NCI-H2081 (cell line): ENCODE measurements around the gene FSTL5.

Source experiments
- DNase-seq, 2 experiments: peaks; one replicate each; lab custom pipeline; 2025; lab: John Stamatoyannopoulos, UW

The FSTL5 gene

GRCh38 chr4:161444626-161445025 is 719.2 kb downstream of the FSTL5 start:
- no peak for DNase-seq

- no peak for DNase-seq
These were observed 720.9 kb downstream of the FSTL5 start for GRCh38 chr4:161442921-161443320.

GRCh38 chr4:161438096-161438495 is 725.7 kb downstream of the FSTL5 start:
- no peak for DNase-seq

- DNase-seq = no peak
These were observed 735.4 kb downstream of the FSTL5 start for GRCh38 chr4:161428180-161428965.

- DNase-seq = peak; percentile 6 to 33
These were observed 744.0 kb downstream of the FSTL5 start for GRCh38 chr4:161419822-161420221.

- no peak for DNase-seq
These were observed 751.9 kb downstream of the FSTL5 start for GRCh38 chr4:161411901-161412300.

GRCh38 chr4:161404346-161405110 is 759.3 kb downstream of the FSTL5 start:
- DNase-seq = no peak

- DNase-seq = no peak
These were observed 760.0 kb downstream of the FSTL5 start for GRCh38 chr4:161403781-161404180.

GRCh38 chr4:161393602-161394001 is 770.2 kb downstream of the FSTL5 start:
- DNase-seq = no peak

GRCh38 chr4:161382655-161383054 is 781.1 kb downstream of the FSTL5 start:
- no peak for DNase-seq

GRCh38 chr4:161376275-161376674 is 787.5 kb downstream of the FSTL5 start:
- no peak for DNase-seq

GRCh38 chr4:161364681-161365080 is 799.1 kb downstream of the FSTL5 start:
- no peak for DNase-seq

- DNase-seq = no peak
These were observed 802.8 kb downstream of the FSTL5 start for GRCh38 chr4:161360982-161361381.

GRCh38 chr4:161359491-161359890 is 804.3 kb downstream of the FSTL5 start:
- no peak for DNase-seq

GRCh38 chr4:161356351-161356750 is 807.4 kb downstream of the FSTL5 start:
- peak in 1 of 2 experiments; percentile 36 for DNase-seq

GRCh38 chr4:161350946-161351345 is 812.9 kb downstream of the FSTL5 start:
- no peak for DNase-seq

GRCh38 chr4:161345741-161346140 is 818.1 kb downstream of the FSTL5 start:
- no peak for DNase-seq

GRCh38 chr4:161343569-161343950 is 820.2 kb downstream of the FSTL5 start:
- DNase-seq = no peak

- no peak for DNase-seq
These were observed 820.8 kb downstream of the FSTL5 start for GRCh38 chr4:161342881-161343568.

- DNase-seq = no peak
These were observed 827.2 kb downstream of the FSTL5 start for GRCh38 chr4:161336621-161337020.

- no peak for DNase-seq
These were observed 827.7 kb downstream of the FSTL5 start for GRCh38 chr4:161336016-161336530.
